HepG2 (cell line): ENCODE results near the gene CTIF.

Experiments
- BRCA1 ChIP-seq: sonication (generic); formaldehyde crosslinking; IDR thresholded peaks from 2 replicates; pipeline ENCODE4 v1.4.0; 2020; ENCODE audit warnings: missing genetic modification reagents
- NR2C2 ChIP-seq: sonication (generic); formaldehyde crosslinking; IDR thresholded peaks from 2 replicates; pipeline ENCODE4 v1.4.0; 2020; ENCODE audit warnings: missing genetic modification reagents, mild to moderate bottlenecking, moderate library complexity, borderline replicate concordance
- SAFB2 ChIP-seq: sonication (generic); formaldehyde crosslinking; IDR thresholded peaks from 2 replicates; pipeline ENCODE4 v1.5.1; 2020; ENCODE audit warnings: missing genetic modification reagents, low read depth, mild to moderate bottlenecking, borderline replicate concordance
- ZNF562 ChIP-seq: sonication (generic); formaldehyde crosslinking; IDR thresholded peaks from 2 replicates; pipeline ENCODE4 v1.8.0; 2022; ENCODE audit warnings: missing genetic modification reagents, borderline replicate concordance
- ZNF766 ChIP-seq: sonication (generic); formaldehyde crosslinking; IDR thresholded peaks from 2 replicates; pipeline ENCODE4 v1.5.0; 2020; ENCODE audit warnings: missing genetic modification reagents, borderline replicate concordance
- ZNF776 ChIP-seq: sonication (generic); formaldehyde crosslinking; IDR thresholded peaks from 2 replicates; pipeline ENCODE4 v1.4.0; 2020; ENCODE audit warnings: mild to moderate bottlenecking, missing genetic modification reagents
- TF ChIP-seq, protein P1 (sequence below): sonication (generic); formaldehyde crosslinking; IDR thresholded peaks from 2 replicates; pipeline ENCODE4 v1.4.0; 2020; ENCODE audit warnings: low read depth, mild to moderate bottlenecking, missing genetic modification reagents
- TF ChIP-seq, protein P2 (sequence below): sonication (generic); formaldehyde crosslinking; IDR thresholded peaks from 2 replicates; pipeline ENCODE4 v1.4.0; 2020; ENCODE audit warnings: mild to moderate bottlenecking, missing genetic modification reagents
- TF ChIP-seq, protein P3 (sequence below): sonication (generic); formaldehyde crosslinking; IDR thresholded peaks from 2 replicates; pipeline ENCODE4 v1.5.0; 2020; ENCODE audit warnings: mild to moderate bottlenecking, missing genetic modification reagents, moderate library complexity
- TF ChIP-seq, protein P4 (sequence below): sonication (generic); formaldehyde crosslinking; conservative IDR thresholded peaks from 2 replicates; pipeline ENCODE4 v1.5.0; 2020; ENCODE audit warnings: missing genetic modification reagents
- TF ChIP-seq, protein P5 (sequence below): sonication (generic); formaldehyde crosslinking; IDR thresholded peaks from 2 replicates; pipeline ENCODE4 v1.4.0; 2020; ENCODE audit warnings: missing genetic modification reagents

DNA sequence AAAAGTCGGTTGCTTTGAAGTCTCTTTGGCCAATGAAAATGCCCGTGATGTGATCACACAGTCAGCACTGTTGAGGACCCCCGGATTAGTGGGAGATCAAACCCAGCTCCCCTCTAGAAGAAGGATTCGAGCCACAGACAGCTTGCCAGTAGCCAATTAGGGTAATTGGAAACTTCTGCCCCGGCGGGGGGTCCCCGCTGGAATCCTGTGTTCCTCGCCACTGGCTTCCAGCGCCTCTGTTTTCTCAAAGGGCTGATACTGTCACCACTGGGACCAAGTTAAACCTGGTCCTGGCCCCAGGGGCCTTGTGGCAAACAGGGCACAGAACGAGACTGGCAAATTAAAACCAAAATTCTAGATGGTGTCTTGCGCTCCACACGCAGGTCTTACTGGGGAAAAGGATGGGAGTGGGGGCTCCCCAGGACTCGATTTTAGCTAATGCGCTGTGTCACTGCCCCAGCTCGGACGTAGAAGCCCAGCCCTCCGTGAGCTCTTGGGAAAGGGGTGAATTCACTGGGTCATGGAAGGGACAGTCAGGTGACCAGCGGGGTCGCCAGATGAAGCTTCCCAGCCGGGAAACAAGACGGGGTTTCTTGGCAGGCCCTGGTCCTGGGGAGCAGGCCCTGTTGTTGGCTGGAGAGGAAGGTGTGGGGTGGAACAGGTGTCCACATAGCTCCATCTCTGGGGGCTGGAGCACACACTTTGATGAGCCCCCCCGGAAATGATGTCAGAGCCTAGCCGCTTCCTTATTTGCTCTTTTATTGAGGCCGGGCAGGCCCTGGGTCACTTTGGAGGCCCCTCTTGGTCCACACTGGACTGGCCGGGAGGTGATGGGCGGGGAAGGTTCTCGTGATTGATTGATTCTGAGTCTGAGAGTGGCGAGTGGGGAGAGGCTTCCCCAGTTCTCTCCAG, 321.7 kb downstream of the CTIF start:
- TF ChIP-seq NR2C2 (no peak), ZNF562 (no peak), ZNF766 (CRISPR knock-in tag) (no peak), ZNF776 (CRISPR knock-in tag) (no peak), SAFB2 (CRISPR knock-in tag) (no peak), BRCA1 (no peak)
- TF ChIP-seq, protein P1, sequence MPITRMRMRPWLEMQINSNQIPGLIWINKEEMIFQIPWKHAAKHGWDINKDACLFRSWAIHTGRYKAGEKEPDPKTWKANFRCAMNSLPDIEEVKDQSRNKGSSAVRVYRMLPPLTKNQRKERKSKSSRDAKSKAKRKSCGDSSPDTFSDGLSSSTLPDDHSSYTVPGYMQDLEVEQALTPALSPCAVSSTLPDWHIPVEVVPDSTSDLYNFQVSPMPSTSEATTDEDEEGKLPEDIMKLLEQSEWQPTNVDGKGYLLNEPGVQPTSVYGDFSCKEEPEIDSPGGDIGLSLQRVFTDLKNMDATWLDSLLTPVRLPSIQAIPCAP (CRISPR knock-in tag), result no peak
- TF ChIP-seq, protein P2, sequence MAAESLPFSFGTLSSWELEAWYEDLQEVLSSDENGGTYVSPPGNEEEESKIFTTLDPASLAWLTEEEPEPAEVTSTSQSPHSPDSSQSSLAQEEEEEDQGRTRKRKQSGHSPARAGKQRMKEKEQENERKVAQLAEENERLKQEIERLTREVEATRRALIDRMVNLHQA (CRISPR knock-in tag), result no peak
- TF ChIP-seq, protein P3, sequence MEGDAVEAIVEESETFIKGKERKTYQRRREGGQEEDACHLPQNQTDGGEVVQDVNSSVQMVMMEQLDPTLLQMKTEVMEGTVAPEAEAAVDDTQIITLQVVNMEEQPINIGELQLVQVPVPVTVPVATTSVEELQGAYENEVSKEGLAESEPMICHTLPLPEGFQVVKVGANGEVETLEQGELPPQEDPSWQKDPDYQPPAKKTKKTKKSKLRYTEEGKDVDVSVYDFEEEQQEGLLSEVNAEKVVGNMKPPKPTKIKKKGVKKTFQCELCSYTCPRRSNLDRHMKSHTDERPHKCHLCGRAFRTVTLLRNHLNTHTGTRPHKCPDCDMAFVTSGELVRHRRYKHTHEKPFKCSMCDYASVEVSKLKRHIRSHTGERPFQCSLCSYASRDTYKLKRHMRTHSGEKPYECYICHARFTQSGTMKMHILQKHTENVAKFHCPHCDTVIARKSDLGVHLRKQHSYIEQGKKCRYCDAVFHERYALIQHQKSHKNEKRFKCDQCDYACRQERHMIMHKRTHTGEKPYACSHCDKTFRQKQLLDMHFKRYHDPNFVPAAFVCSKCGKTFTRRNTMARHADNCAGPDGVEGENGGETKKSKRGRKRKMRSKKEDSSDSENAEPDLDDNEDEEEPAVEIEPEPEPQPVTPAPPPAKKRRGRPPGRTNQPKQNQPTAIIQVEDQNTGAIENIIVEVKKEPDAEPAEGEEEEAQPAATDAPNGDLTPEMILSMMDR (CRISPR knock-in tag), result no peak
- TF ChIP-seq, protein P4, sequence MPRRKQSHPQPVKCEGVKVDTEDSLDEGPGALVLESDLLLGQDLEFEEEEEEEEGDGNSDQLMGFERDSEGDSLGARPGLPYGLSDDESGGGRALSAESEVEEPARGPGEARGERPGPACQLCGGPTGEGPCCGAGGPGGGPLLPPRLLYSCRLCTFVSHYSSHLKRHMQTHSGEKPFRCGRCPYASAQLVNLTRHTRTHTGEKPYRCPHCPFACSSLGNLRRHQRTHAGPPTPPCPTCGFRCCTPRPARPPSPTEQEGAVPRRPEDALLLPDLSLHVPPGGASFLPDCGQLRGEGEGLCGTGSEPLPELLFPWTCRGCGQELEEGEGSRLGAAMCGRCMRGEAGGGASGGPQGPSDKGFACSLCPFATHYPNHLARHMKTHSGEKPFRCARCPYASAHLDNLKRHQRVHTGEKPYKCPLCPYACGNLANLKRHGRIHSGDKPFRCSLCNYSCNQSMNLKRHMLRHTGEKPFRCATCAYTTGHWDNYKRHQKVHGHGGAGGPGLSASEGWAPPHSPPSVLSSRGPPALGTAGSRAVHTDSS (CRISPR knock-in tag), result no peak
- TF ChIP-seq, protein P5, sequence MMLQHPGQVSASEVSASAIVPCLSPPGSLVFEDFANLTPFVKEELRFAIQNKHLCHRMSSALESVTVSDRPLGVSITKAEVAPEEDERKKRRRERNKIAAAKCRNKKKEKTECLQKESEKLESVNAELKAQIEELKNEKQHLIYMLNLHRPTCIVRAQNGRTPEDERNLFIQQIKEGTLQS, result no peak
